NCI-H2196 treated with DMSO at 0.1 percent for 48 hours (cell line): ENCODE results near the gene SNX6.
"Not testable (repeated sequence)": the region's sequence is repeated elsewhere in the genome, so short reads cannot be mapped to it uniquely, and the experiment has no call there.

Source experiments
- DNase-seq: peaks from one replicate; lab custom pipeline; 2025; ENCODE audit not compliant: unreplicated experiment; lab: John Stamatoyannopoulos, UW

The SNX6 gene

GRCh38 chr14:34640826-34641225, 10.9 kb upstream of the SNX6 start:
- DNase-seq = no peak

- DNase-seq = not testable (repeated sequence)
These were observed 4.4 kb upstream of the SNX6 start for GRCh38 chr14:34634360-34634771.

- no peak for DNase-seq
These were observed 3.8 kb upstream of the SNX6 start for GRCh38 chr14:34633742-34634141.

GRCh38 chr14:34632411-34632978, 2.5 kb upstream of the SNX6 start:
- no peak for DNase-seq

GRCh38 chr14:34629344-34629656, 648 bp downstream of the SNX6 start:
- no peak for DNase-seq

GRCh38 chr14:34628681-34629135, 1.2 kb downstream of the SNX6 start:
- DNase-seq = no peak

- no peak for DNase-seq
These were observed 6.4 kb downstream of the SNX6 start for GRCh38 chr14:34623506-34623905.

GRCh38 chr14:34620839-34621238, 9.1 kb downstream of the SNX6 start:
- no peak for DNase-seq

GRCh38 chr14:34620115-34620514, 9.8 kb downstream of the SNX6 start:
- no peak for DNase-seq

- DNase-seq = no peak
These were observed 10.5 kb downstream of the SNX6 start for GRCh38 chr14:34619471-34619870.

GRCh38 chr14:34616360-34616759, 13.6 kb downstream of the SNX6 start:
- no peak for DNase-seq

GRCh38 chr14:34615507-34615906, 14.4 kb downstream of the SNX6 start:
- DNase-seq = no peak

GRCh38 chr14:34614638-34615037, 15.3 kb downstream of the SNX6 start:
- DNase-seq = no peak

GRCh38 chr14:34610101-34610500, 19.8 kb downstream of the SNX6 start:
- DNase-seq = no peak

- no peak for DNase-seq
These were observed 24.5 kb downstream of the SNX6 start for GRCh38 chr14:34605461-34605860.

GRCh38 chr14:34604995-34605394, 25.0 kb downstream of the SNX6 start:
- DNase-seq = no peak

- no peak for DNase-seq
These were observed 33.1 kb downstream of the SNX6 start for GRCh38 chr14:34596891-34597290.

GRCh38 chr14:34593740-34594375, 36.1 kb downstream of the SNX6 start:
- DNase-seq = no peak

GRCh38 chr14:34592623-34593022, 37.3 kb downstream of the SNX6 start:
- no peak for DNase-seq

- DNase-seq = no peak
These were observed 46.4 kb downstream of the SNX6 start for GRCh38 chr14:34583525-34583924.

- DNase-seq = no peak
These were observed 47.7 kb downstream of the SNX6 start for GRCh38 chr14:34582117-34582680.

- no peak for DNase-seq
These were observed 49.6 kb downstream of the SNX6 start for GRCh38 chr14:34580381-34580780.

GRCh38 chr14:34571771-34572170, 58.2 kb downstream of the SNX6 start:
- DNase-seq = no peak
